ENCODE data around the gene PCBD1. TPM values are rescaled to one million over a fixed set of nuclear protein-coding genes. Genes with fewer than 3 reads are reported as not detected.

The PCBD1 gene
- total and polyA plus RNA-seq, 9 donors: 62.8 to 82.7 (median 75.5) TPM

DNA sequence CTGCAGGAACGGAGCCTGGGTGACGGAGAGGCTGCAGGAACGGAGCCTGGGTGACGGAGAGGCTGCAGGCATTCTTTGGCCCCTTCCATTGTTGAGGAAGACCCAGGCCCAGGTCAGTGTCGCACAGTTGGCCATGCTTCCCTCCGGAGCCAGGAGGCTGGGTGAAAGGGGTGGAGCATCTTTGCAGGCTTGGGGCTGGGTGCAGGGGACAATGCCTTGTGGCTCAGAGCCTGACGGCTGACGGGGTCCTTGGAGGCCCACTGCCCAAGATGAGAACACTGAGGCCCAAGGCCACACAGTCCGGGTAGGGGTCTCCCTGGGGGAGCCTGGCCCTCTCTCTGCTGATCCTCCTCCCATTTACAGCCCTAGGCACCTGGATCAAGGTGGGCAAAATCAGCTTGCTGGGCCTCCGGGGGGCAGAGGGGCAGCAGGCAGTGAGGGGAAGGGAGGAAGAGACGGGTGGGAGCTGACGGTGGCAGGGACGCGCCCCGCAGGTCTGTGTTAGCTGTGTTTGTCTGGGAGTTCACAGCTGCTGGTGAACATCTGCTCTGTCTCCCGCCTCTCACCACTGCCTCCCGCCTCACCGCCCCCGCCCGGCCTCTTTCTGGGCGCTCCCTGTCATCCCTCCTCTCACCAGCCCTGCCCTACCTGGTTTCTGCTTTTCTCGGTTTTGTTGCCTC, 30.6 kb upstream of the PCBD1 start:
- H3K27me3 ChIP-seq (ENCODE audit: control insufficient read depth, insufficient read depth, low read length): peaks cover 29% of the 10 kb centered on the region
- H3K4me1 ChIP-seq (ENCODE audit: control insufficient read depth, insufficient read depth, low read length): peaks cover 13% of the 10 kb centered on the region
- peak; percentile 54 for DNase-seq
- H3K9me3 ChIP-seq (replicated peaks; ENCODE audit: control insufficient read depth, low read depth, low read length): no peaks in the 10 kb centered on the region
- no peak overlapping the region for H3K27ac ChIP-seq (ENCODE audit: low read length)
- H3K36me3 ChIP-seq (ENCODE audit: control insufficient read depth, insufficient read depth, low read length): no peaks in the 10 kb centered on the region
- 20% methylated on average over 16 of the region's 22 CpGs for WGBS (ENCODE audit: insufficient coverage)
- H3K4me3 ChIP-seq (ENCODE audit: low read length): no peak overlapping the region

- Histone ChIP-seq H3K4me3 (ENCODE audit: low read length) (no peak overlapping the region), H3K9me3 (replicated peaks; ENCODE audit: control insufficient read depth, low read depth, low read length) (no peaks in the 10 kb centered on the region), H3K27me3 (ENCODE audit: control insufficient read depth, insufficient read depth, low read length) (peaks cover 28% of the 10 kb centered on the region), H3K4me1 (ENCODE audit: control insufficient read depth, insufficient read depth, low read length) (peaks cover 13% of the 10 kb centered on the region), H3K36me3 (ENCODE audit: control insufficient read depth, insufficient read depth, low read length) (no peaks in the 10 kb centered on the region), H3K27ac (ENCODE audit: low read length) (no peak overlapping the region)
- WGBS (ENCODE audit: insufficient coverage): 55% methylated on average over 8 of the region's 10 CpGs
- DNase-seq: no peak
These were observed 29.3 kb upstream of the PCBD1 start for GRCh38 chr10:70917635-70918034.

DNA sequence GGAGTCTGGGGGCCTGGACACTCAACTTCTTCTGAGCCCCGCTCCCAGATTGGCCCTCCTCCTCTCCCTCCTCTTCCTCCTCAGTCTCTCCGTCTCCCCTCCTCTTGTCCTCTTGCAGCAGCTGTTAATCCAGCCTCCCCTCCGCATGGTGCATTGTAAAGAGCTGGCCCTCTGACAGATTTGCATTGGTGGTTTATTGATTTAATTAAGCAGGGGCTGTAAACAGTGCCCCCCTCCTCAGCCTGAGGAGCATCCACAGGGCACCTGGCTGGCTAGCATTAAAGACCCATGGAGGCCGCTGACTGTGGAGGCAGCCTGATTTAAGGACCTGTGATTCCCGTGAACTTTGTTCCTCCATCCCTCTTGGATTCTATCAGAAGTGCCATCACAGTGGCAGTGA, 28.9 kb upstream of the PCBD1 start:
- Histone ChIP-seq H3K27ac (ENCODE audit: low read length) (no peak overlapping the region), H3K27me3 (ENCODE audit: control insufficient read depth, insufficient read depth, low read length) (peaks cover 26% of the 10 kb centered on the region), H3K4me3 (ENCODE audit: low read length) (no peak overlapping the region), H3K36me3 (ENCODE audit: control insufficient read depth, insufficient read depth, low read length) (no peaks in the 10 kb centered on the region), H3K4me1 (ENCODE audit: control insufficient read depth, insufficient read depth, low read length) (peaks cover 13% of the 10 kb centered on the region), H3K9me3 (replicated peaks; ENCODE audit: control insufficient read depth, low read depth, low read length) (no peaks in the 10 kb centered on the region)
- 63% methylated on average over 1 of the region's 5 CpGs for whole genome bisulfite sequencing (ENCODE audit: insufficient coverage)
- no peak for DNase-seq

DNA sequence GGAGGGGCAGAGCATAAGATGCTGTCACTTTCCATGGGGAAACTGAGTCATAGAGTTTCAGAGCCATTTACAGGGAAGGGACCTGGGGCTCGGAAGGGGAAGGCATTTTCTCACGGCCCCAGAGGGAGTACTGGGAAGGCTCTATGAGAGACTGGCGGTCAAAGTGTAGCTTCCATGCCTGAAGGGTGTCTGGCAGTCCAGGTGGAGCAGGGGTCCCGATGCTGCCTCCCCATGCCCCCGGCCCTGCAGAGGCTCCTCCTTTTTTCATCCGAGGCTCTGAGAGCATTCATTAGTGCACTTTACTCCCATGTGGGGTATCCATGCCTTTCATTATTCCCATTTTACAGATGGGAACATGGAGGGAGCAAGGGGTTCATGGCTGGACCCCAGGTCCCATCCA, 27.9 kb upstream of the PCBD1 start:
- 97% methylated on average over 4 of the region's 6 CpGs for WGBS (ENCODE audit: insufficient coverage)

GRCh38 chr10:70915806-70916205, 27.4 kb upstream of the PCBD1 start:
- no peak overlapping the region for H3K4me3 ChIP-seq (ENCODE audit: low read length)
- H3K9me3 ChIP-seq (replicated peaks; ENCODE audit: control insufficient read depth, low read depth, low read length): no peaks in the 10 kb centered on the region
- H3K4me1 ChIP-seq (ENCODE audit: control insufficient read depth, insufficient read depth, low read length): peaks cover 13% of the 10 kb centered on the region
- no peaks in the 10 kb centered on the region for H3K36me3 ChIP-seq (ENCODE audit: control insufficient read depth, insufficient read depth, low read length)
- H3K27me3 ChIP-seq (ENCODE audit: control insufficient read depth, insufficient read depth, low read length): peaks cover 21% of the 10 kb centered on the region
- H3K27ac ChIP-seq (ENCODE audit: low read length): no peak overlapping the region
- DNase-seq: no peak
- WGBS (ENCODE audit: insufficient coverage): 88% methylated on average over 5 of the region's 9 CpGs

More for the DNA sequence above, 27.9 kb upstream of the PCBD1 start:
- Histone ChIP-seq H3K27ac (ENCODE audit: low read length) (no peak overlapping the region), H3K36me3 (ENCODE audit: control insufficient read depth, insufficient read depth, low read length) (no peaks in the 10 kb centered on the region), H3K4me3 (ENCODE audit: low read length) (no peak overlapping the region), H3K27me3 (ENCODE audit: control insufficient read depth, insufficient read depth, low read length) (peaks cover 21% of the 10 kb centered on the region), H3K9me3 (replicated peaks; ENCODE audit: control insufficient read depth, low read depth, low read length) (no peaks in the 10 kb centered on the region), H3K4me1 (ENCODE audit: control insufficient read depth, insufficient read depth, low read length) (peaks cover 13% of the 10 kb centered on the region)
- DNase-seq: no peak

DNA sequence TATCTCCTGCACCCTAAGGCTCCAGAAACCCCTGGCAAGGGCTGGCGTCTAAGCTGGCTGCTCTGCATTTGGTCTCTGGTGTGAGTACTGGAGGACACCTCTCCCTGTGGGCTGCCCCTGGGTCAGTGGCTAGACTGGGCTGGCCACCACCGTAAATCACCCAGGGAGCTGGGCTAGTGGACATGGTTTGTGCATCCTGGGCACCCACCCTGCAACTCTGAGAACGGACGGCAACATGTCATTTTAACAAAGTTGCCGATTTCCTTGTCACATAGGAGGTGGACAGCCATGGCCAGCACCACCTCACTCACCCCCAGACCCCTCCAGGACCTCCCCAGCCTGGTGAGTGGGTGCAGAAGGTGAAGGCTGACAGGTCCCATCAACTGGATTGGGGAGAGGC, 26.8 kb upstream of the PCBD1 start:
- H3K36me3 ChIP-seq (ENCODE audit: control insufficient read depth, insufficient read depth, low read length): no peaks in the 10 kb centered on the region
- no peak overlapping the region for H3K4me3 ChIP-seq (ENCODE audit: low read length)
- H3K9me3 ChIP-seq (replicated peaks; ENCODE audit: control insufficient read depth, low read depth, low read length): no peaks in the 10 kb centered on the region
- H3K4me1 ChIP-seq (ENCODE audit: control insufficient read depth, insufficient read depth, low read length): peaks cover 13% of the 10 kb centered on the region
- no peak for DNase-seq
- no peak overlapping the region for H3K27ac ChIP-seq (ENCODE audit: low read length)
- WGBS (ENCODE audit: insufficient coverage): 57% methylated on average over 1 of the region's 5 CpGs
- H3K27me3 ChIP-seq (ENCODE audit: control insufficient read depth, insufficient read depth, low read length): peaks cover 19% of the 10 kb centered on the region

DNA sequence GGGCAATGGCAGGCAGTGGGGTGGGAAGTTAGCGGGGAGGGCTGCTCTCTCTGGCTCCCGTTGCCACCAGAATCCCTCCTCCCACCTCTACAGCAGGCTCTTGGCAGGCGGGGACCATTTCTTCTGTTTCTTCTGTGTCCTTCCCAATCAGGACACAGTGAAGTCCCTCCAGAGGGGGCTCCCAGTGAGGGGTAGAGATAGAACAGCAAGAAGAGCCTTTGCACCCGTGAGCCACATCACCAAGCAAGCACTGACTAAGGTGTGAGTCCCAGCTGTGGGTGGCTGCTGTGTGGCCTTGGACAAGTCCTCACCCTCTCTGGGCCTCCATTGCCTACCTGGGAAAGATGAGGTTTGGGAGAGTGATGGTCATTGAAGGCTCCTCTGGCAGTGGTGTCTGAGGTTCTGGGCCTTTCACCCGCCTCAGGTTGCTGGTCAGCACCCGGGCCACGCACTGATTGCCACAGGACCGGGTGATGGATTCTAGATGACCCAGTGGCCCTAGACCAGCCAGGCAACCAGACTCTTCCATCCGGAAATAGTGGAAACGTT, 26.0 kb upstream of the PCBD1 start:
- H3K9me3 ChIP-seq (replicated peaks; ENCODE audit: control insufficient read depth, low read depth, low read length): no peaks in the 10 kb centered on the region
- H3K27me3 ChIP-seq (ENCODE audit: control insufficient read depth, insufficient read depth, low read length): peaks cover 19% of the 10 kb centered on the region
- no peaks in the 10 kb centered on the region for H3K36me3 ChIP-seq (ENCODE audit: control insufficient read depth, insufficient read depth, low read length)
- peaks cover 9% of the 10 kb centered on the region for H3K4me1 ChIP-seq (ENCODE audit: control insufficient read depth, insufficient read depth, low read length)
- H3K27ac ChIP-seq (ENCODE audit: low read length): no peak overlapping the region
- no peak for DNase-seq
- WGBS (ENCODE audit: insufficient coverage): 85% methylated on average over 6 of the region's 10 CpGs
- no peak overlapping the region for H3K4me3 ChIP-seq (ENCODE audit: low read length)

DNA sequence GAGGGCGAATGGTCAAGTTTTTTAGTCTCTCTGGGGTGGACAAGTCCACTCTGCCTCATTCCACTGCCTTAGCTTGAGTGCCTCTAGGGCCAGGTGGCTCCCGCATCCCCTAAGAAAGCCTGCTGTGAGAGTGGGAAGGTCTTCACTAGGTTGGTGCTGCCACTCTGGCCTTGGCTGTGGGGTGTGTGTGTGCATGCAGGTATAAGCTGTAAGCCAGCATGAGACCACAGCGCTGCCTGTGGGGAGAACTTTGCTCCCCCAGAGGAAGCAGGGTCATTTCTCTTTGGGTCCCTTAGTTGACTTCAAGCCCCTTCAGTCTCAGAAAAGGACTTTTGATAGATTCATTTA, 25.5 kb upstream of the PCBD1 start:
- peaks cover 4% of the 10 kb centered on the region for H3K4me1 ChIP-seq (ENCODE audit: control insufficient read depth, insufficient read depth, low read length)
- H3K27ac ChIP-seq (ENCODE audit: low read length): no peak overlapping the region
- DNase-seq: no peak
- H3K36me3 ChIP-seq (ENCODE audit: control insufficient read depth, insufficient read depth, low read length): no peaks in the 10 kb centered on the region
- H3K9me3 ChIP-seq (replicated peaks; ENCODE audit: control insufficient read depth, low read depth, low read length): no peaks in the 10 kb centered on the region
- H3K27me3 ChIP-seq (ENCODE audit: control insufficient read depth, insufficient read depth, low read length): peaks cover 15% of the 10 kb centered on the region
- no peak overlapping the region for H3K4me3 ChIP-seq (ENCODE audit: low read length)
- 90% methylated on average over 2 of the region's 3 CpGs for WGBS (ENCODE audit: insufficient coverage)

DNA sequence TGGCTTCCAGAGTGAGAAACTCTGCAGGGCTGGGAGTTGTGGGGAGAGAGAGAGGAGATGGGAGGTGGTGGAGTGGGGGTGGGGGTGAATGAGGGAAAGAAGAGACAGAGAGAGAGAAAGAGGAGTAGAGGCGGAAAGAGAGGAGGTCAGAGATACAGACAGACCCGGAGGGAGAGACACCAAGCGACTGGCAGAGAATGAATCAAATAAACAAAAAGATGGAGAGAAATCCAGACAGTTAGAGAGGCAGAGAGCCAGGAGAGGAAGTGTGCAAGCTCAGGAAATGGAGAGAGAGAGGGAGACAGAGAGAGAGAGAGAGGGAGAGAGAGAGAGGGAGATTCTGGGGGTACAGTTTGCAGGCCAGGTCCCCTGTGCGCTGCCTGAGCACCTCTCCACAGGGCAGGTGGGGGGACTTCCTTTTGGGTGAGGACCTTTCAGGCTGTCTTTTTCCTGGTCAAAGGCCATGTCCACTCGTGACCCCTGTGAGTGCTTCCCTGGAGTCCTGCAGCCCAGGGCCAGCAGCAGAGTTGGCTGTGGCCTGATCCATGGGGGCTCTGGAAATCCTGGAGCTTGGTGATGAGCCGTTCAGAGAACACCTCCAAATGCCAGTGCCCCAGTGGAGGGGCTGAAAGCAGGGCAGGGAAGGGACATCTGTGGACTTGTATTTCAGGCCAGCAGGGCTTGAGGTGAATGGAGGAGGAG, 25.0 kb upstream of the PCBD1 start:
- peaks cover 4% of the 10 kb centered on the region for H3K4me1 ChIP-seq (ENCODE audit: control insufficient read depth, insufficient read depth, low read length)
- no peaks in the 10 kb centered on the region for H3K36me3 ChIP-seq (ENCODE audit: control insufficient read depth, insufficient read depth, low read length)
- peaks cover 16% of the 10 kb centered on the region for H3K27me3 ChIP-seq (ENCODE audit: control insufficient read depth, insufficient read depth, low read length)
- no peak overlapping the region for H3K4me3 ChIP-seq (ENCODE audit: low read length)
- DNase-seq: peak; percentile 62
- WGBS (ENCODE audit: insufficient coverage): 19% methylated on average over 5 of the region's 6 CpGs
- H3K27ac ChIP-seq (ENCODE audit: low read length): no peak overlapping the region
- no peaks in the 10 kb centered on the region for H3K9me3 ChIP-seq (replicated peaks; ENCODE audit: control insufficient read depth, low read depth, low read length)

- Histone ChIP-seq H3K9me3 (replicated peaks; ENCODE audit: control insufficient read depth, low read depth, low read length) (no peaks in the 10 kb centered on the region), H3K4me3 (ENCODE audit: low read length) (no peak overlapping the region), H3K4me1 (ENCODE audit: control insufficient read depth, insufficient read depth, low read length) (peaks cover 2% of the 10 kb centered on the region), H3K27me3 (ENCODE audit: control insufficient read depth, insufficient read depth, low read length) (peaks cover 19% of the 10 kb centered on the region), H3K36me3 (ENCODE audit: control insufficient read depth, insufficient read depth, low read length) (no peaks in the 10 kb centered on the region), H3K27ac (ENCODE audit: low read length) (no peak overlapping the region)
- no peak for DNase-seq
- 89% methylated on average over 3 of the region's 5 CpGs for WGBS (ENCODE audit: insufficient coverage)
These were observed 24.2 kb upstream of the PCBD1 start for GRCh38 chr10:70912556-70912955.

Measured in muscle of leg (tissue), 11 donors.